Measurements from ENCODE around the gene TIE1.

Gene TIE1

DNA sequence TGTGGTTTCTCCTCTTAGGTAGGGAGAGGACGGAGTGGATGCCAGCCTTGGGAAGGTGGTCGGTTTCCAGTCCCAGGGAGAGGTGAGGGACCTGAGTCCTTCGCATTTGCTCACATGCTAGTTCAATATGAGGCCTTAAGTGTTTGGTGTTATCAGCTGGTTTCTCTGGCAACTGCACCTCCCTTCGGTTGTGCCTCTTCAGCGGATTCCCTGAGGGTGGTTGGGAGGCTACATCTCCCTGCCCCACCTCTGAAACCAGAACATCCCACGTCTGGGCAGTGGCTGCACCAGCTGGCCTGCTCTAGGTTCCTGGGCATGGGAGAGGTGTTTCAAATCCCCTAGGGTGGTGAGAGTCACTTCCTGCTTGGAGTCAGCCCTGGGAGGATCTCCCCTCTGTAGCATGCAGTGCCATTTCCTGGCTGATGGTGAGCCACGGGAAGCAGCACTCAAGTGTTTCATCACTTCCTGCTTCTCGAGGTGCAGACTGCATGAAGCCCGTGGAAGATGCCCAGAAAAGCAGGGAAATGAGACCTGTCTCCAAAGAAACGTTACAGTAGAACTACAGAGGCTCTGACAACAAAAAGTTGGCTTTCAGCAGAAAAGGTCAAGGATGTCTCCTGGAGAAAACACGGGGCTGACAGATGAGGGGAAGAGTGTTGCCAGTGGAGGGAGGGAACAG lies 26.5 kb upstream of the TIE1 start:
- DNase-seq, result peak; percentile 12 to 19

DNA sequence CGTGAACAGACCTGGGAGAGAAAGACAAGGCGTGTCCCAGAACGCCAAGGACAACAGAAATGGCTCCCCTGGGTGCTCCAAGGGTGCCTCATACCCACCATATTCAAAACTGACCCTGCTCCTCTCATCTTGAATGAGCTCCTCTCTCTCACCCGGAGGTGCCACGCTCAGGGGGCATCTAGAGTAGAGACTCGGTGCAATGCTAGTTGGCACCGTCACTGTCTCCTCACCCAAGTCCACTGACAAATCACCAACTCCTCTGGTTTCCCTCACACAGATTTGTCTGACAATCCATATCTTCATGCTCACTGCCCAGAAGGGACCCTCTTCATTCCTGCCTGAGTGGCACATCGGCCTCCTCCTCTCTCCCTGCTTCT lies 26.0 kb upstream of the TIE1 start:
- no peak for DNase-seq

DNA sequence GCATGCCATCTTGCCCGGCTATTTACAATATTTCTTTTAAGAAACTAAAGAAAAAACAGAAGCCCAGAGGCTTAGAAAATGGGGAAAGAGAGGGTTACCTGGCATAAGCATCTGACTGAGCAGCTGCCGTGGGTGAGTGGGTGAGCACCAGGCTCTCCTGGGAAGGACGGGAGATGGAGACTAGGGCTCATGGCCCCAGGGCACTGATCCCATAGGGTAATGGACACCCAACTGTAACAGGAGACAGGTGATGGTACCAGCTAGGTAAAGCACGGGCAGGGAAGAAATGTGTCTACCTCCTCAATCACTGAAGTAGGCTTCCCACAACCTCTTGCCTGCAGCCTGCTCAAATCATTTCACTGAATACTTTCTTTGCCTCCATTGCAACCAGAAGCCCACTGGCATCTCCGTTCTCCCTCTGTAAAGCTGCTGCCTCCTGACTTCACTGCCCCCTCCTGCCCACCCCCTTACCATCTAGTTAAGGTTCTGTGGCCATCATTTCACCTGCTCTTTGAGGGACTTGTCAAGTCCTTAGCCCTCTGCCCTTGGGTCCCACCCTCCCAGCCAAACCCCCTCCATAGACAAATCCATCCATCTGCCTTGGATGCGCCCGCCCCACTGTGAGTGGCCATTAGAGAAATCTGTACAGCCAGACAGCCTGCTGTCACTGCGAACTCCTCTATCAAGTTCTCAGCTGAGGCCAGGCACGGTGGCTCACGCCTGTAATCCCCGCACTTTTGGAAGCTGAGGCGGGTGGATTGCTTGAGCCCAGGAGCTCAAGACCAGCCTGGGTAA lies 24.8 kb upstream of the TIE1 start:
- DNase-seq, result no peak

DNA sequence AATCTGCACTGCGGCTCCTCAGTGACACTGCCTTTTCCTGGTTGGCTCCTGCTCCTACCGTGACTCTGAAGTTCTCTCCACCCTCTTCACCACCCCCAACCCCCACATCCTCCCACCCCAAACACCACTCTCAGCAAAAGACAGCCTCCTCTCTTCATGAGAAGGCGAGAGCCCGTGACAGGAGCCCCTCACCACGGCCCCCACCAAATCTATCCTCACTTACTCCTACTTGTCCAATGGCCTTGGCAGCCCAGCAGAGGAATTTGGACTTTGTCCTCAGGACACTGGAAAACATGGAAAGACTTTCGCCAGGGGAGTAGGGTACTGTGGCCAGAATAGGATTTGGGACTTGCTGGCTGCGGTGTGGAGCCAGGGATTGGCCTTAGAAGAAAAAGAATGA lies 24.1 kb upstream of the TIE1 start:
- DNase-seq, result no peak

DNA sequence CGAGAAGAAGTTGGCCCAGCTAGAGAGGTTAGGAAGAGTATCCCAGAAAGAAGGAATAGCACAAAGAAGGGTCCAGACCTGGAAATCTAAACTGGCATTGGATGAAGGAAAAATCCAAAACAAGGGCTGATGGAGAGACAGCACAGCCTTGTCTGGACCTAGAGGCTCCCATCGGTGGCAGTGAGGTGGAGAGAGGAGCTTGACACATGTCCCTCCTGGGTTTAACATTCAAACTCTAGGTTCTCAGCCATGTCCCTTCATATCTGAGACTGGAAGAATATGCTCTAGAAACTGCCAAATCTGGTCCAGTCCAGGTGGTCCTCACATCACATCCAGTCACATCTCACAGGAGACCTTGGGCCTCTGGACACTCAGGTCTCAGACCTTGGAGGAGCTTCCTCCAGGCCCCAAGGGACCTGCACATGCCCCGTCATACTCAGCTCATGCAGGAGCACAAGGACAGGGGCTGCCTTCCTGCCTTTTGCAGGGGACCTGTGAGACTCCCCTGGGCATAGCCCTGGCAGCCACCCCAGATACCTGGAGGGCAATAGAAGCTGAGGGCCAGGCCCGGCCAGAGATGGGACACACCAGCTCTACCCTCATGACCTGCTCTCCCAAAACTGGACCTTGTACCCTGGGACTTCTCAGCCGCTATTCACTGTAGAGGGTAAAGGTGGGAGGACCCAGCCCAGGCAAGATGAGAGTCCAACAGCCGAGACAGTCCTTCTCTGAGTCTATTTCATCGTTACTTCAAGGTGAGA lies 23.5 kb upstream of the TIE1 start:
- DNase-seq, result no peak

DNA sequence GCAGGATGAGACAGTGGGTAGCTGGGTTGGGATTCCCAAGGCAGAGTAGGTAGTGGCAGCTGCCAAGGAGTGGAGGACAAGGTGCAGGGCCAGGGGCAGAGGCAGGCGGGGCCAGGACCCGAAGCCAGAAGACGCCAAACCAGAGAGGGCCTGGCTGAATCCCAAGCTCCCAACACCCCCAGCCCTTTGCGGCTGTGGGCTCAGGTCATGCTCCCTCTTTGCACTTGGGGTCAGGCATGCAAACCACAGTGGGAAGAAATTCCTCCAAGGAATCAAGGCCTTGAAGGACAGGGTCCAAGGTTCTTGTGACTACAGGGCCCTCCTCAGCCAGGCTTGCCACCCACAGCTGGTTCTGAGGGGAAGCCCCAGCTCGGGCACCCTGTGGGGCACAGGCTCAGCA lies 21.6 kb upstream of the TIE1 start:
- DNase-seq, result no peak

DNA sequence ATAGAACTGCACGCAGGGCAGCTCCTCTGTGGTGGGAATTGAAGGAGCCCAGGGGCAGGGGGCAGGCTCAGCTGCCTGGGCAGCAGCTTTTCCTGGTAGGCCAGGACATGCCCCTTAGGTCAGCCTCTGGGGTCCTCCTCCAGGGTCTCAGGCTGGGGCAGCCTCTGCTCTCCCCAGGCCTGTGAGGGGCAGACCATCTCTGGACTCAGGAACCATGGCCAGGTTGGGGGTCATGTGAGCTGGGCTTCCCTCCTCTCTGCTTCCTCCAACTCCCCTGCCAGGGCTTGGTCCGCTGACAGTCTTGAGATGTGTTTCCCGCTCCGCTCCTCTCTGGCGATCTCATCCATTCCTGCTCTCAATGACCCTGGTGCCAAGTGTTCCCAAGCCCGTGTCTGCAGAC lies 21.1 kb upstream of the TIE1 start:
- no peak for DNase-seq

DNA sequence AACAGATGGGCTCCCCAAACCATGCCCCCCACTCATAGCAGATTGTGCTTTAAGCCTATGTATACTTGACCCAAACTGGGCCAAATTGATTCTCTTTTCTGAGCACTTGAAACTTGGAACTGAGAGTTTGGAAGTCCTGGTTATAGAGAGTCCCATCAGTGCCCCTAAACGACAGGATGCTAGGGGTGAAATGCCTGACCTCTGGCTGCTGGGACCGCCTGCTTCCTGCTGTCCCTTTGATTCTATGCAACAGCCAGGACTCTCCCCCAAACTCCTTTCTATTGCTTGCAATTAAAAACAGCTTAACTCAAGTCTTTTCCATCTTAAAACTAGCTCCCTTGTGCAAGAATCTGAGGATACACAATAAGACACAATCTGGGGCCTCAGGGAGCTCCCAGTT lies 20.1 kb upstream of the TIE1 start:
- DNase-seq, result no peak

DNA sequence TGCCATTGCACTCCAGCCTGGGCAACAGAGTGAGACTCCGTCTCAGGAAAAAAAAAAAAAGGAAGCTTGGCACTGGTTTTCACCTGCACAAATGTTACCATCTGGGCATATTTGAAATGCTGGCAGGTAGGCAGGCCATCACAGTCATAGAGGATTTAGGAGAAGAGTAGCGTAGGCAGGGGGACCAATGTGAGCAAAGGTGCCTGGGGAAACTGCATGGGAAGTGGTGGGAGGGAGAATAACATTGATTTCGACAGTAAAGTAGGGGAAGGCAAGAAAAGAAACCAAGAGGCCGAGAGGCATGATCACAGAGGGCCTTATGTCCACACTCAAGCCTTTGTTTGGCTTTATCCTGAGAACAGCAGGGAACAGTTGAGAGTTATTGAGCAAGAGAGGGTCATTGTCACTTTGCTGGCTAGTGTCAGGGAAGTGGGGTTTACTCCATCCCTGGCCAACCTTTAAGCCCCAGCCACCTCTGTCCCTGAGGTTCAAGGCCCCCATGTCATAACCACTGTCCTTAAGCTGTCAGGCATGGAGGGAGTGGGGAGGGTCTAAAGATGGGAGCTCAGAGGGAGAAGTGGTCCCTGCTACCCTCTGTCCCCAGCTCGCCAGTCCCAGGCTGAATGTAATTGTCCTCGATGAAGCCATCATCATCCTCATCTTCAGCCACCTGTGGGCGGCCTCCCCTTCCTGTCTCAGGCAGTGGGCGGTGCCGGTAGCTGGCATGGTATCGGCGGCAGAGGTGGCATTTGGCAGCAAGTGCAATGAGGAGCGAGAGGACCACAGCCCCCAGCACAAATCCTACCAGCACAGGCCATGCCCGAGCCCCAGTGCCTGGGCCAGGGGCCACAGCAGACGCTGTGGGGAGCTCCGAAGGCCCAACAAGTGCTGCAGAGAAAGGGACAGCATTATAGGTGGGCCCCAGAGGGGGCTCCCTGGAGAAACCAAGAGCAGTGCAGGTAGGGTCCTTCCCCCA lies 18.3 kb upstream of the TIE1 start:
- DNase-seq, result no peak

DNA sequence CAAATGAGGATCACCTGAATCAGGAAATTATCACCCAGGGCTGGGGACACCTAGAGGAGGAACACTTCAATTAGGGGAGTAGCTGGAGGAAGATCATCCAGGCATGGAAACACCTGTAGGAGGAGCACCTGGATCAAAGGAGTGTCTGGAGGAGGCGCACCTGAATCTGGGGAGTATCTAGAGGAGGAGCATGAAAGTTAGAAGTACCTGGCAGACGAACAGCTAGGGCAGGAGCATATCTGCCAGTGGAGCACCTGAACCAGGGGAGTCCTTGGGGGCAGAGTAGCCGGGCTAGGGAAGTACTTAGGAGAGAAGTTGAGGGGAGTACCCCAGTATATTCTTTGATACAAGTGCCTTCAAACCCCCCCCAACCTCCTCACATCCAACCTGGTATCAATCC lies 16.7 kb upstream of the TIE1 start:
- DNase-seq, result no peak

DNA sequence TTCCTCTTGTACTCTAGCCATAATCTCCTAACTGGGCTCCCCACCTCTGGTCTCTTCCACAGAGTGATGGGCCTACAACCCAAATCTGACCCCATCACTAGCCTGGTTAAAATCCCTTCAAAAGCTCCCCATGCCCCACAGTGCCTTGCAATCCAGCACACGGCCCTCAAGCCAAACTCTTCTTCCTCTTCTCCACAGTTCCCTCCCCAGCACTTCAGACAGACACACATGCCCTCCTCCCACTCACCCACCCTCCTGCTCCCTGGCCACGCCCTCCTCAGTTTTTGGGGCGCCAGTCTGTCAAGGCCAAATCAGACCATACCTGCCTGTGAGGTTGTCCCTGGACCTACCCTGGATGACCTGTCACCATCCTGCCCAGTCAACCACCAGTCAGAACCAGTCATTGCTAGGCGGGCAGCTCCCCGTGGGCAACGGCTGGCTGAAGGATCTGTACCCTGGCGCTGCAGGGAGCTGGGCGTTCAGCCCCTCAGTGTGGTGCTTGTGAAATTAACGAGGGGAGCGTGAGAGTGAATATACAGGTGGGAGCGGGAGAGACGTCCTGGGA lies 16.2 kb upstream of the TIE1 start:
- DNase-seq, result no peak

DNA sequence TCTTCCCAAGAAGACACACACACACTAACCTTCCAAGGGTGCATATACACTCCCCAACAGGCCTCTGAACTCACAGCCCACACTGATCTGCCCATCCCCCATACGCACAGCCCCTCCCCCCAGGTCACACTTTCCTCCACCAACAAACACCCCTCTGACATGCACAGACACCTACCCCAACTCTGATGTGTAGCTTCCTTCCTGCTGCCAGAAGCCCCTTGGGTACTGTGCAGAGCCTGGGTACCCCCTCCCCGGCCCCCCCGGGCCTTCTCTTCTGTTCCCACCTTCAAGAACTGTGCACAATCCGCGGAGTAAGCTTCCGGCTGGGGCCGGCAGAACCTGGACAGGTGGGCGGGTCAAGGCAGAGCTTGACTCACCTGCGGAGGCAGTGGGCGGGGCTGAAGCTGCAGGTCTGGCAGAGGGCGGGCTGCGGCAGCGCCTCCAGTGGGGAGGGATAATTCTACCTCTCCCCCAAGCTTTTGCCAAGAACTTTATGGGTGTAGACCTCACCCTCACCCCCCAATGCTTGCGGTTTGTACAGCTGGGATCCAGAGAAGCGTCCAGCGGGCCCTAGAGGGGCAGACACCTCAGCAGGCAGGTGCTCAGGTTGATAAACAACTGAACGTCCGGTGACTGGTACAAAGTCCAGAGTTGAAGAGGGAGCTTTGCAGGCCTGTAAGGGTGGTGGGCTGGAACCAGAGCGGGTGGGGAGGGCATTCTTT lies 15.4 kb upstream of the TIE1 start, which contains the start of gene C1orf210:
Gene C1orf210 (minus strand): TSS at position 313 of the 722 bp plus-strand sequence. CDS start 2,311 bp downstream, outside the sequence.
- no peak for DNase-seq

DNA sequence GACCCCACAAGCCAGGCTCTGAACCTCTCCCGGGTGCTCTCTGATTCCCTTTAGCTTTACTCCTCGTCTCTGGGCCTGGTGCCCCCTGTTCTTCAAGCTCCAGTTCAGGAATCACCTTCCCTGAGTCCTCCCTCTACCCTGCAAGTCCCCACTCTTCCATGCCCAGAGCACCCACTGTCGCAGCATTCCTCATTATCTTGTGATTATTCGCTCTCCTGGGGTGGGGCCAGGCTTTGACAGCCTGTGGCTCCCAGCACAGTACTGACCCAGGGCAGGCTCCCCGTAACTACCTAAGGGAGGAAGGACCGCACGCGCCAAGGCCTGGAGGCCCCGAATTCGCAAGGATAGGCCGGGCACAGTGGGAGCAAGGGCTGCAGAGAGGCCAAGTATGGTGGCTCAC lies 14.7 kb upstream of the TIE1 start:
- DNase-seq, result no peak

DNA sequence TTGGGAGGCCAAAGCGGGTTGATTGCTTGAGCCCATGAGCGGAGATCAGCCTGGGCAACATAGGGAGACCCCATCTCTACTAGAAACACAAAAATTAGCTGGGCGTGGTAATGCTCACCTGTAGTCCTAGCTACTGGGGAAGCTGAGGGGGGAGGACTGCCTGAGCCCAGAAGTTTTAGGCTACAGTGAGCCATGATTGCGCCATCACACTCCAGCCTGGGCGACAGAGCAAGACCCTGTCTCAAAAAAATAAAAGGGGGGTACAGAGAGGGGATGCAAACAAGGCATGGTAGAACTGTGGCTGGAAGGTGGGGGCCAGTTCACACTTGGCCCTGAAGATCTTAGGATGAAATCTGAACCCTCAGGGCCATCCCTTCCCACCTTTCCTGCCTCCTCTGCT lies 14.2 kb upstream of the TIE1 start:
- no peak for DNase-seq

DNA sequence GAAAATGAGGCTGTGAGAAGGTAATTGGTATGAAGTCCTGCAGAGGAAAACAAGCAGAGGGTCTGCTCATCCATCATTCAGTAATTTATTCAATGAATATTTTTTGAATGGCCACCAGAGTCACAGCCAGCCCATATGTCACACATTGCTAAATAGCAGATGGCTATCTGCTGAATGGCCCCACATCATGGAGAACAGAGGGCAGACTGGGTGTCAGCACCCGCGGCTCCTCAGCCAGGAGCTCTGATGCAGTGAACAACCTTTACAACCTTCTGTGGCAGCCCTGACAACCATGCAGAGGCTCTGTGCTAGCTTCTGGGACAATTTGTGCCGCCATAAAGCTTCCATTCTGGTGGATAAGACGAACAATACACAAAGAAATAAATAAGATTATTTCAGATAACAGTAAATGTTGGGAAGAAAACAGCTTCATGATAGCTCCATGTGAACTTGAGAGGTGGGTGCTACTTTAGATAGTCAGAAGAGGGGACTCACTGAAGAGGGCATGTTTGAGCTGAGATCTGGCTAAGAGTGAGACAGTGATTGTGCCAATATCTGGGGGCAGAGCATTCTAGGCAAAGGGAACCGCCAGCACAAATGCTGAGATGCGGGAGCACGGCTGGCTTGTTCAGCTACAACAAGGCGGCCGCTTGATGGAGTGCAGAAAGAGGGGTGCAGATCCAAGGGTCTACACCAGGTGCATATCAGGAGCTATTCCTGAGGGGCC lies 12.6 kb upstream of the TIE1 start:
- no peak for DNase-seq

DNA sequence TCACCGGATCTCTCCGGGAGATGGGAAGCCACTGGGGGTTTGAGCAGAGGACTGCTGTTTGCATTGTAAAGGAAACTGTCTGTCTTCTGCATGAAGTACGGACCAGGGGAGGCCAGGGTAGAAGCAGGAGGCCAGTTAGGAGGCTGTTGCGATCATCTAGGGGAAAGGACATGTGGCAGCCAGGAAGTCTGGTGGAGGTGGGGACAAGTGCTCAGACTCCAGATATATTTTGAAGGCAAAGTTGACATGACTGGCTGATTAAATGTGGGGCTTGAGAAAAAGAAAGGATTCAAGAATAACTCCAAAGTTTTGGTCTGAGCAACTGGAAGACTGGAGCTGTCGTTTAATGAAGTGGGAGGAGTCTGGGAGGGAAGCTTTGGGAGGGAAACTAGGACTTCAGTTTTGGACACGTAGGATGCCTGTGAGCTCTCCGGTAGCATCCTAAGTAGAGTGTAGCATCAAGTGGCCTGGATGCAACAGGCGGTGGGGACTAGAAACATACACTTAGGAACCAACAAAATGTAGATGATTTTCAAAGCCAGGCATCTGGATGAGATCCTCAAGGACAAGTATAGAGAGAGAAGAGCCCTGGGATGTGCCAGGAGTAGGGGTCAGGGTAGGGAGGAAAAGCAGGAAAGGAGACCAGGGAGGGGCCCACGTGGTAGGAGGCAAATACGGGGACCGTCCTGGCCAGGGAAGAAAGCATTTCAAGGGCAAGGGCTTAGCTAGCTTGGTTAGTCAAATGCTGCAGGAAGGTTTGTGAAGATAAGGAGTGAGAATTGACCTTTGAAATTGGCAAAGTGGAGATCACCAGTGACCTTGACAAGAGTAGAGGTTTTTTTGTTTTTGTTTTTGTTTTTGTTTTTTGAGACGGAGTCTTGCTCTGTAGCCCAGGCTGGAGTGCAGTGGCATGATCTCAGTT lies 11.7 kb upstream of the TIE1 start:
- no peak for DNase-seq

DNA sequence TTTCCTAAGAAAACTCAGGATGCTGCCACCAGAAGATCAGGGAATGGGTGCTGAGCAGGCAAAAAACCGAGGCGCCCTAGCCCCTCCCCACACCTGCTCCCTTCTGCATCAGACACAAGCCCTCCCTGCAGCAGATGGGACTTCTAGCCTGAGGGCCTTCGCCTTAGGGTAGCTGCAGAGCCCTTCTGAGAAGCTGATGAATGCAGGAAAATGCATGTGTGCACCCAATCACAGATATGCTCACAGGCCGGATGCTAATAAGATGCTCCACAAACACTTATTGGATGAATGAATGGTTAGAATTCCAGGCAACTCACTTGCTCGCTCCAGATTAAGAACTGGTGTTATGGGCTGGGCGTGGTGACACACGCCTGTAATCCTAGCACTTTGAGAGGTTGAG lies 8.6 kb upstream of the TIE1 start:
- DNase-seq, result no peak

DNA sequence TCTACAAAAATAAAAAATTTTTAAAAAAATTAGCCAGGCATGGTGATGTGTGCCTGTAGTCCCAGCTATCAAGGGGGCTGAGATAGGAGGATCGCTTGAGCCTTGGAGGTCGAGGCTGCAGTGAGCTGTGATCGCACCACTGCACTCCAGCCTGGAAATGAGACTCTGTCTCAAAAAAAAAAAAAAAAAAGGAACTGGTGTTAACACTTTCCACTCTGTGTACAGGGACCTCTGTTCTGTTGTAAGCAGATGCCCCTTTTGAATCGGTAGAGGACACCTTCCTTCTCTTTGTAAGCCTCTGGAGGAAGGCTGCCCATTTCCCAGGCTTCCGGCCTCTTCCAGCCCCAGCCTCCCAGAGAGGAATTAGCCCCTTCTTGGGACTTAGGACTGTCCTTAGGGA lies 8.1 kb upstream of the TIE1 start:
- no peak for DNase-seq

DNA sequence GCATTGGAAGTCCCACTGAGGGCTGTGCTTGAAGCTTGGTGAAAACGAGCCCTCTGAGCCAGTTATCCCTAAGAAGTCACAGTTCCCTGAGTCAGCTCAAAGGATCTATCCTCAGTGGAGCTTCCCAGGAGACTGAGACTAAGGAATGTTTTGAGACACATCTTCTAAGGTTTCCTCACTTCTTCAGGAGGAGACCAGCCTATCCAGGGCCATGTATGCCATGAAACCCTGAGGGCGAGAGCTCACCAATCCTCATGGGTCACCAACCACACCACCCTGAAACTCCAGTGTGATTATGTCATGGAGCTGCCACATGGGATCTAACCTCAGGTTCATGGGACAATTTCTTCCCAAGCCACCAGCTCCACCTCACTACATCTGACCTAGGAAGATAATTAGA lies 7.6 kb upstream of the TIE1 start:
- no peak for DNase-seq

Measured in stimulated activated CD4-positive, alpha-beta T cell treated with anti-CD3 and anti-CD28 coated beads, Interleukin-2, amount 100 ng/mL, for 48 hours (primary cell).